ENCODE data around the gene IKBKE.

Gene IKBKE

DNA sequence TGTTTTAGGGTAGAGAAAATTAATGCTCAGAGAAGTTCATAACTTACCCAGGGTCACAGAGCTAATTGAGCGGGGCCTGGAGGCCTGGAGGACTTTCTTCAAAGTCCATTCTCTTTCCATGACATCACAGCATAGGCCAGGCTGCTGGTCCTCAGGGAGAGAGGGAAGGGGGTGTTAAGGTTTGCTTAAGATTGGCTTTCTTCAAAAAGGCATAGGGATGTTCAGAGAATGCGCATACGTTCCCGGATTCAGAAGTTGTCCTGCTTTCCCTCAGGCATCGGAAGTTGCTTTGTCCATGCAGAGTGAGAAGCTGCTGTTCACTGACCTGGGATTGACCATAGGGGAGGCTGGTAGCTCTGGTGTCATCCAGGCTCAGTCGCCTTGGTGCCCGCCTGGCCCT is 62.1 kb downstream of the IKBKE start:
- H3K36me3 ChIP-seq (replicated peaks; ENCODE audit: low read depth, low read length), result no peaks in the 10 kb centered on the region
- H3K4me1 ChIP-seq (ENCODE audit: low read length), result peaks cover 14% of the 10 kb centered on the region
- H2AFZ ChIP-seq (ENCODE audit: low read depth, low read length), result no peak overlapping the region
- H3K27me3 ChIP-seq (ENCODE audit: low read depth, low read length), result no peaks in the 10 kb centered on the region
- H3K79me2 ChIP-seq (ENCODE audit: low read length), result no peaks in the 10 kb centered on the region
- H3K9ac ChIP-seq (ENCODE audit: low read length), result no peak overlapping the region
- H3K4me2 ChIP-seq (ENCODE audit: low read length), result no peak overlapping the region
- H3K27ac ChIP-seq (ENCODE audit: low read length), result no peak overlapping the region
- H3K9me3 ChIP-seq (ENCODE audit: insufficient read depth, low read length), result no peaks in the 10 kb centered on the region
- TF ChIP-seq, protein P1, sequence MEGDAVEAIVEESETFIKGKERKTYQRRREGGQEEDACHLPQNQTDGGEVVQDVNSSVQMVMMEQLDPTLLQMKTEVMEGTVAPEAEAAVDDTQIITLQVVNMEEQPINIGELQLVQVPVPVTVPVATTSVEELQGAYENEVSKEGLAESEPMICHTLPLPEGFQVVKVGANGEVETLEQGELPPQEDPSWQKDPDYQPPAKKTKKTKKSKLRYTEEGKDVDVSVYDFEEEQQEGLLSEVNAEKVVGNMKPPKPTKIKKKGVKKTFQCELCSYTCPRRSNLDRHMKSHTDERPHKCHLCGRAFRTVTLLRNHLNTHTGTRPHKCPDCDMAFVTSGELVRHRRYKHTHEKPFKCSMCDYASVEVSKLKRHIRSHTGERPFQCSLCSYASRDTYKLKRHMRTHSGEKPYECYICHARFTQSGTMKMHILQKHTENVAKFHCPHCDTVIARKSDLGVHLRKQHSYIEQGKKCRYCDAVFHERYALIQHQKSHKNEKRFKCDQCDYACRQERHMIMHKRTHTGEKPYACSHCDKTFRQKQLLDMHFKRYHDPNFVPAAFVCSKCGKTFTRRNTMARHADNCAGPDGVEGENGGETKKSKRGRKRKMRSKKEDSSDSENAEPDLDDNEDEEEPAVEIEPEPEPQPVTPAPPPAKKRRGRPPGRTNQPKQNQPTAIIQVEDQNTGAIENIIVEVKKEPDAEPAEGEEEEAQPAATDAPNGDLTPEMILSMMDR (IDR thresholded peaks at IDR 0.05; ENCODE audit: low read depth, low read length), result no peak
- no peak for TF ChIP-seq EZH2phosphoT487 (IDR thresholded peaks at IDR 0.05; ENCODE audit: low read depth)
- no peak overlapping the region for H3K4me3 ChIP-seq (ENCODE audit: low read length)
- no peaks in the 10 kb centered on the region for H4K20me1 ChIP-seq (ENCODE audit: insufficient read depth, low read length)

DNA sequence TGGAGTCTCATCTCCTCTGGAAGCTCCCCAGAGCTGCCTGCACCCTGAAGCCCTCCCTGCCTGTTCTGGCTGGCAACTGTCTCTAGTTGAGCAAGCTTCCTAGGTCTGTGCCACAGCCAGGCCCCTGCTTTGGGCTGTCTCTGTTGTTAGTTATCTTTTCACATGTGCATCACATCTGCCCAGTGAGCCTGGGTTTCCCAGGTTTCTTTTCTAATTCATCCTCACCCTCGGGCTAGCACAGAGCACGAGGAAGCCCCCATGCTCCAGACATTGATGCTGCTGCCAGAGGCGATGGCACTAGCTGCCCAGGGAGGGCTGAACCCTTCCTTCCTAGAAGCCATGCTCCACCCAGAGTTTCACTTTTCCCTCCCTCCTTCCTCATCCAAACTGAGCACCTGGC is 64.3 kb downstream of the IKBKE start:
- Histone ChIP-seq H3K27me3 (ENCODE audit: low read depth, low read length) (no peaks in the 10 kb centered on the region), H2AFZ (ENCODE audit: low read depth, low read length) (no peak overlapping the region), H3K4me1 (ENCODE audit: low read length) (peaks cover 17% of the 10 kb centered on the region), H3K9me3 (ENCODE audit: insufficient read depth, low read length) (no peaks in the 10 kb centered on the region), H3K27ac (ENCODE audit: low read length) (no peak overlapping the region), H3K79me2 (ENCODE audit: low read length) (no peaks in the 10 kb centered on the region), H4K20me1 (ENCODE audit: insufficient read depth, low read length) (no peaks in the 10 kb centered on the region), H3K4me2 (ENCODE audit: low read length) (no peak overlapping the region), H3K4me3 (ENCODE audit: low read length) (no peak overlapping the region), H3K36me3 (replicated peaks; ENCODE audit: low read depth, low read length) (no peaks in the 10 kb centered on the region), H3K9ac (ENCODE audit: low read length) (no peak overlapping the region)
- TF ChIP-seq EZH2phosphoT487 (IDR thresholded peaks at IDR 0.05; ENCODE audit: low read depth), result no peak
- TF ChIP-seq, protein P1 (IDR thresholded peaks at IDR 0.05; ENCODE audit: low read depth, low read length), result no peak

DNA sequence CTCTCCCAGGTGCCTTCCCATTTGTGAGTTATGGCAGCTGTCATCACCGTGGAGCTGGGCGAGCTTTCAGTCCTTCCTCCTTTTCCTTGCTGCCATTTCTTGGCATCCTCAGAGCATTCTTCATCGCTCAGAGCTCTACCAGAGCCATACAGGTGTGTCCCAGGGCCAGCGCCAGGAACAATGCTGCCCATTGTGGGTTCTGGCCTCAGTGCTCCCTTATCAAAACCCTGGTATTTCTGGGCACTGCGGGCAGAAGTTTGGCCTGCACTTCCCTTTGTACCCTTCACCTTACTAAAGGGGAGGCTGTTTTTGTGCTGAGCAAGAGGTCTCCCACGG is 65.5 kb downstream of the IKBKE start:
- Histone ChIP-seq H3K4me1 (ENCODE audit: low read length) (peaks cover 13% of the 10 kb centered on the region), H3K9me3 (ENCODE audit: insufficient read depth, low read length) (no peaks in the 10 kb centered on the region), H3K79me2 (ENCODE audit: low read length) (no peaks in the 10 kb centered on the region), H3K9ac (ENCODE audit: low read length) (no peak overlapping the region), H3K27ac (ENCODE audit: low read length) (no peak overlapping the region), H3K4me3 (ENCODE audit: low read length) (no peak overlapping the region), H4K20me1 (ENCODE audit: insufficient read depth, low read length) (no peaks in the 10 kb centered on the region), H3K4me2 (ENCODE audit: low read length) (no peak overlapping the region), H3K36me3 (replicated peaks; ENCODE audit: low read depth, low read length) (no peaks in the 10 kb centered on the region), H2AFZ (ENCODE audit: low read depth, low read length) (no peak overlapping the region), H3K27me3 (ENCODE audit: low read depth, low read length) (no peaks in the 10 kb centered on the region)
- TF ChIP-seq, protein P1 (IDR thresholded peaks at IDR 0.05; ENCODE audit: low read depth, low read length), result no peak
- TF ChIP-seq EZH2phosphoT487 (IDR thresholded peaks at IDR 0.05; ENCODE audit: low read depth), result no peak

DNA sequence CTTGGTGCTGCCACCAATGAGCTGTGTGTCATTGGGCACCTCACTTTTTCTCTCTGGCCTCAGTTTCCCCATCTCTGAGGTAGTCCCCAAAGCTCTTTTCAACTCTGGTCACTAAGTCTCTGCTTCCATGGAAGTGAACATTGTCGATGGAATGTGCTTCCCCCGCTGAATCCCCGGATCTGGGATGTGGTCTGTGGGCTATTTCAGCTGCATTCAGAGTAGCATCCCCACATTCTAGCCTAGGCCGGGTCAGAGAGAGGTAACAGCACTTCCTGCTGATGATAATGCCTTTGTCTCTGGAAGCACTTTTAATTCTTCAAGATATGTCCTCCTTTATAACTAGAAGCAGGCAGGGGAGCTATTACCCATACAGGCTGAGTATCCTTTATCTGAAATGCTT is 66.9 kb downstream of the IKBKE start:
- Histone ChIP-seq H3K27me3 (ENCODE audit: low read depth, low read length) (no peaks in the 10 kb centered on the region), H3K9ac (ENCODE audit: low read length) (no peak overlapping the region), H3K79me2 (ENCODE audit: low read length) (no peaks in the 10 kb centered on the region), H3K27ac (ENCODE audit: low read length) (no peak overlapping the region), H4K20me1 (ENCODE audit: insufficient read depth, low read length) (no peaks in the 10 kb centered on the region), H3K36me3 (replicated peaks; ENCODE audit: low read depth, low read length) (no peaks in the 10 kb centered on the region), H3K9me3 (ENCODE audit: insufficient read depth, low read length) (no peaks in the 10 kb centered on the region), H3K4me2 (ENCODE audit: low read length) (no peak overlapping the region), H3K4me3 (ENCODE audit: low read length) (no peak overlapping the region), H2AFZ (ENCODE audit: low read depth, low read length) (no peak overlapping the region), H3K4me1 (ENCODE audit: low read length) (peaks cover 13% of the 10 kb centered on the region)
- TF ChIP-seq, protein P1 (IDR thresholded peaks at IDR 0.05; ENCODE audit: low read depth, low read length), result no peak
- TF ChIP-seq EZH2phosphoT487 (IDR thresholded peaks at IDR 0.05; ENCODE audit: low read depth), result no peak
